Measurements from ENCODE around the gene TBCD. TPM values are rescaled to one million over a fixed set of nuclear protein-coding genes. Genes with fewer than 3 reads are reported as not detected.

The TBCD gene
- total RNA-seq, 1 donor = 22.5 TPM

DNA sequence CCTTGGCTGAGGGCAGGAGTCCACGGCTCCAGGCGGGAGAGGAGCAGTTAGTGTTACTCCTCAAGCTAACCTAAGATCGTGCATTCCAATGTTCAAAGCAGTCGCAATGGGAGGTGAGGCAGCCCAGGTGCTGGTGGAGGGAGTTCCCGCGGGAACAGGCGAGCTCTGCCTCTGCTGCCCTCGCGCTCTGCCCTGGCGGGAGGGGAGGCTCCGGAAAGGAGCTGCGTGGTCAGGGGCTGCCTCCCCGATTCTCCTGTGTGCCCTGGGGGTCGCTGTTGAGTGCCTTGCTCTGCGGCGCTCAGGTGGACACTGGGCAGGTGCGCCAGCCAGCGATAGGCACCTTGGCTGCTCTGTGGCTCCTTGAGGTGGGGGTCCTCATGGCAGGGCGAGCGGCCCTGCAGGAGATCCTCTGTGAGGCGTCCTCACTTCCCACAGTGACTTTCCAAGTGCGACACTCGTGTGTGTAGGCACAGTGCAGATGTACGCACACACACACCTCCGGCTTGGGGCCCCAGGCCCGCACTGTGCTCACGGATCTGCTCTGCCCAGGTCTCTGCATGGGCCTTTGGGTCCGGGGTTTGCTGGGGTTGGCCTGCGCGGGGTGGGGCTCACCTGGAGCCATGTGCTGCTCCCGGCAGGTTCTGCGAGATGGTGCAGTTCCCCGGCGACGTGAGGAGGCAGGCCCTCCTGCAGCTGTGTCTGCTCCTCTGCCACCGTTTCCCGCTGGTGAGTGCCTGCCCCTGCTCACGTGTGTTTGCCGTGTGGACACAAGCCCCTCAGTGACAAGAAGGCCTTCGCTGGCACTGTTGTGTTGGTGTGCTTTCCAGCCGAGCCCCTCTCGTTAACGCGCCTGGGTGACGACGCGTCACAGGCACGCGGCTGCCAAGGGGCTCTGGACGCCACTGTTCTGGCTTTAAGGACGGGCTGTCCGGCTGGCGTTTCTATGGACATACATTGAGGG, 185.8 kb downstream of the TBCD start:
- no peak overlapping the region for H3K4me3 ChIP-seq (ENCODE audit: low read depth, low read length)
- TF ChIP-seq, protein P1, sequence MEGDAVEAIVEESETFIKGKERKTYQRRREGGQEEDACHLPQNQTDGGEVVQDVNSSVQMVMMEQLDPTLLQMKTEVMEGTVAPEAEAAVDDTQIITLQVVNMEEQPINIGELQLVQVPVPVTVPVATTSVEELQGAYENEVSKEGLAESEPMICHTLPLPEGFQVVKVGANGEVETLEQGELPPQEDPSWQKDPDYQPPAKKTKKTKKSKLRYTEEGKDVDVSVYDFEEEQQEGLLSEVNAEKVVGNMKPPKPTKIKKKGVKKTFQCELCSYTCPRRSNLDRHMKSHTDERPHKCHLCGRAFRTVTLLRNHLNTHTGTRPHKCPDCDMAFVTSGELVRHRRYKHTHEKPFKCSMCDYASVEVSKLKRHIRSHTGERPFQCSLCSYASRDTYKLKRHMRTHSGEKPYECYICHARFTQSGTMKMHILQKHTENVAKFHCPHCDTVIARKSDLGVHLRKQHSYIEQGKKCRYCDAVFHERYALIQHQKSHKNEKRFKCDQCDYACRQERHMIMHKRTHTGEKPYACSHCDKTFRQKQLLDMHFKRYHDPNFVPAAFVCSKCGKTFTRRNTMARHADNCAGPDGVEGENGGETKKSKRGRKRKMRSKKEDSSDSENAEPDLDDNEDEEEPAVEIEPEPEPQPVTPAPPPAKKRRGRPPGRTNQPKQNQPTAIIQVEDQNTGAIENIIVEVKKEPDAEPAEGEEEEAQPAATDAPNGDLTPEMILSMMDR (IDR thresholded peaks at IDR 0.05; ENCODE audit: insufficient read depth, low read depth, low read length) = no peak
- no peak for DNase-seq (ENCODE audit: low read depth)

DNA sequence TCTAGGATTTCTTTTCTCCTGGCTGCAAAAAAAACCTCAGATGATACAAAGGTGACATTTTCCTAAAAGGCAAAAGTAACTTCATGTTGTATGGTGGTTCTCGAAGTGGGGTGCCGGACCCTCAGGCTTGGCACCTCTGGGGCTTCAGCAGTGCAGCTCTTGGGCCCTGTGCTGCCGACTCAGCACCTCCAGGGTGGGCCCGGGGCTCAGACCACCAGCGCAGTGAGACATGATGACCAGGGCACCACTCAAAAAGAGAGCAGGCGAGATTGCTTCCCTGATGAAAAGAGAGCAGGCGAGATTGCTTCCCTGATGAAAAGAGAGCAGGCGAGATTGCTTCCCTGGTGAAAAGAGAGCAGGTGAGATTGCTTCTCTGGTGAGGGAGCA, 186.6 kb downstream of the TBCD start:
- no peak overlapping the region for H3K4me3 ChIP-seq (ENCODE audit: low read depth, low read length)
- TF ChIP-seq, protein P1 (IDR thresholded peaks at IDR 0.05; ENCODE audit: insufficient read depth, low read depth, low read length) = no peak
- no peak for DNase-seq (ENCODE audit: low read depth)

DNA sequence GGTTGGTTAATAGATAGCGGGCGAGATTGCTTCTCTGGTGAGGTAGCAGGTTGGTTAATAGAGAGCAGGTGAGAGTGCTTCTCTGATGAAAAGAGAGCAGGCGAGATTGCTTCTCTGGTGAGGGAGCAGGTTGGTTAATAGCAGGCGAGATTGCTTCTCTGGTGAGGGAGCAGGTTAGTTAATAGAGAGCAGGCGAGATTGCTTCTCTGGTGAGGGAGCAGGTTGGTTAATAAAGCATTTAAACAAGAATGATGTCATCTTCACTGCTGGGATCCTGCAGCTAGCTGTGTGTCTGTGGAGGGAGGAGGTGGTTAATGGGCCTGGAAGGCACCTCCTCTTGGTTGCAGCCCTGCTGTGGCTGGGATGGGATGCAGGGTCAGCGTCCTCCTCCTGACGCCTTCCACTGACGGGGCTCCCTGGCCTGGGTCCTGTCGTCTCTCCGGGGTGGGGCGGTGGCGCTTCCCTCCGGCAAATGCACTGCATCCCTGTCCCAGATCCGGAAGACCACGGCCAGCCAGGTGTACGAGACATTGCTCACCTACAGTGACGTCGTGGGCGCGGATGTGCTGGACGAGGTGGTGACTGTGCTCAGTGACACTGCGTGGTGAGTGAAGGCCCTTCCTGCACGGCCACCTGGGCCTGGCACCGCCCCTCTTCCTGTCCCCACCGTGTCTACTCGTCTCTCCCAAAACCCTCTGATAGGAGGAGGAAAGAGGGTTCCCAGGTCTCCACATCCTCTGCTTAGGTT, 187.2 kb downstream of the TBCD start:
- no peak for DNase-seq (ENCODE audit: low read depth)
- H3K4me3 ChIP-seq (ENCODE audit: low read depth, low read length) = no peak overlapping the region
- TF ChIP-seq, protein P1 (IDR thresholded peaks at IDR 0.05; ENCODE audit: insufficient read depth, low read depth, low read length) = no peak

DNA sequence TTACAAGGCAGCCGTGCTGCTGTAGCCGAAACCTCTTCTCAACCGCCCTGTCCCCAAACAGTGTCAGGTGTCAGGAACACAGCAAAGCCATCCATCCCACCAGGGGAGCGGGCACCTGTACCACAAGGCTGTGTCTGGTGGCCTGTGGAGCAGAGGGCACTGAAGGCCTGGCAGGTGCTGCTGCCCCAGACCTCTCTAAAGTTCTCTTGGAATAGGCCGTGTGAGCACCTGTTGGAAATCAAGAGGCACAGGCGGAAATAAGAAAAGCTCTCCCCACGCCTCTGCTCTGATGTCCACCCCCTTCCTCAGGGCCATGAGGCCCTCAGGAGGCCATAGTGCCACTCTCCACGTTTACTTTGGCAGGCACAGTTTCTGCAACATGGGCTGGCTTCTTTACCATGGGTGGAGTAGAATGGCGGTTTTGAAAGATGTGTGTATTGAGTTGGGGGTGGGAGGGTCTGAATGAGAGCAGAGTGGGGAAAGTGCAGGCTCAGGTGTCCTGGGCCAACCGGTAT, 187.8 kb downstream of the TBCD start:
- no peak for DNase-seq (ENCODE audit: low read depth)
- TF ChIP-seq, protein P1 (IDR thresholded peaks at IDR 0.05; ENCODE audit: insufficient read depth, low read depth, low read length) = no peak

DNA sequence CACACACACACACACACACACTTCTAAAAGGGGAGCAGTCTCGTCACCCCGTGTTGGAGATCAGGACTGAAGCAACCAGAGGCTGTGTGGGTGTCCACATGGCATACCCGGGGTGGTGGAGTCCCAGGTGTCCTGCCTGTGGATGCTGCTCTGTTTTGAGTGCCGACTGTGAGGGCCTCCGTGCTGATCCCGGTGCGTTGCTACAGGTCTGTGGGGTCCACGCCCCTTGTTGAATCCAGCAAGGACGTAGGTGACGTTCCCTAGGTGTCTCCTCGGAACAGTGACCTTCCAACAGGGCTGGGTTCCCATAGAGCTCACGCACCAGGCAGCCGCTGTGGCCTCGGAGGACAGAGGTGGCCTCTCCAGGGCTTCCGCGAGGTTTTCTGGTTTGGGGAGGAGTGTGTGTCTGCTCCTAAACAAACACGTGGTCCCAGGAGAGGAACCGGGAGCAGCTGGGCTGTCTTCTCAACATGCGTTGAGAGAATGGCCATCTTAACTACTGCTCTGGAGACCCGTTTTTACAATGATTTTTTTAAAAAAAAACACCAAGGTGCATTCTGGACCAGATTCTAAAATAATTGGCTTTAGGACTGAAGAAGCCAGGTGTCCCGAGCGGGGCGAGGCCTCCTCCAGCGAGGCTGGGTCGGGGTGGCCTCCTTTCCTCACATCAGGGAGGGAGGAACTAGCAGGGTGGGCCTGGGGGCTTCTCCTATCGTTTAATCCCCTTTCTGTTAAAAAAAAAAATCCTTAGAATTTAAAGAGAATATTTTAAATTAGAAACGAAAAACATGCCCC, 188.6 kb downstream of the TBCD start:
- TF ChIP-seq, protein P1 (IDR thresholded peaks at IDR 0.05; ENCODE audit: insufficient read depth, low read depth, low read length) = no peak
- H3K4me3 ChIP-seq (ENCODE audit: low read depth, low read length) = no peak overlapping the region
- no peak for DNase-seq (ENCODE audit: low read depth)

More for the DNA sequence above, 187.8 kb downstream of the TBCD start:
- H3K4me3 ChIP-seq (ENCODE audit: low read depth, low read length) = no peak overlapping the region
